ENCODE measurements around the gene BMX.

DNA sequence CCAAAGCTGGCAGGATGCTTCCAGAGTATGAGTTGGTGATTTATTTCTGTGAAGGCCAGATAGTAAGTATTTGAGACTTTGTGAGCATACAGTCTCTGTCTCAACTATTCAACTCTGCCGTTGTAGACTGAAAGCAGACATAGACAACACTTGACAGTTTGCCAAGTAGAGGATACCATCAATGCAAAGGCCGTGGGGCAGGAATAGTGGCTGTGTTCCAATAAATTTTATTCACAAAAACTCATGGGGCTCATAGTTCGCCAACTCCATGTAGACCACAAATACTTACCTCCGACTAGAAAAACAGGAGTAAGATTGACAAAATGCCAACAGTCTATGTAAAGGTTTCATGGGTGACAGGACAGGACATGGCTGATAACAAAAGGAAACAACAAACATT is 3.8 kb upstream of the BMX start:
- no peak for TF ChIP-seq ZFX (IDR thresholded peaks at IDR 0.05; ENCODE audit: borderline replicate concordance)
- TF ChIP-seq, protein P1, sequence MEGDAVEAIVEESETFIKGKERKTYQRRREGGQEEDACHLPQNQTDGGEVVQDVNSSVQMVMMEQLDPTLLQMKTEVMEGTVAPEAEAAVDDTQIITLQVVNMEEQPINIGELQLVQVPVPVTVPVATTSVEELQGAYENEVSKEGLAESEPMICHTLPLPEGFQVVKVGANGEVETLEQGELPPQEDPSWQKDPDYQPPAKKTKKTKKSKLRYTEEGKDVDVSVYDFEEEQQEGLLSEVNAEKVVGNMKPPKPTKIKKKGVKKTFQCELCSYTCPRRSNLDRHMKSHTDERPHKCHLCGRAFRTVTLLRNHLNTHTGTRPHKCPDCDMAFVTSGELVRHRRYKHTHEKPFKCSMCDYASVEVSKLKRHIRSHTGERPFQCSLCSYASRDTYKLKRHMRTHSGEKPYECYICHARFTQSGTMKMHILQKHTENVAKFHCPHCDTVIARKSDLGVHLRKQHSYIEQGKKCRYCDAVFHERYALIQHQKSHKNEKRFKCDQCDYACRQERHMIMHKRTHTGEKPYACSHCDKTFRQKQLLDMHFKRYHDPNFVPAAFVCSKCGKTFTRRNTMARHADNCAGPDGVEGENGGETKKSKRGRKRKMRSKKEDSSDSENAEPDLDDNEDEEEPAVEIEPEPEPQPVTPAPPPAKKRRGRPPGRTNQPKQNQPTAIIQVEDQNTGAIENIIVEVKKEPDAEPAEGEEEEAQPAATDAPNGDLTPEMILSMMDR (IDR thresholded peaks at IDR 0.05), result no peak
